Activated CD4-positive, alpha-beta T cell treated with anti-CD3 and anti-CD28 coated beads, Interleukin-2, amount 10 ng/mL, durations not matched to agents 24 days and 14 days (primary cell): ENCODE measurements around the gene CMSS1. TPM values are rescaled to one million over a fixed set of nuclear protein-coding genes. Genes with fewer than 3 reads are reported as not detected.
A peak's percentile ranks its signal among the peaks of the same experiment; 100 is the strongest.

ENCODE experiments used
- DNase-seq: peaks from one replicate; pipeline ENCODE4 v3.0.0; 2022
- H3K27ac Mint-ChIP-seq: one replicate; pipeline ENCODE4 v1.8.0; 2022; ENCODE audit warnings: mild to moderate bottlenecking, mixed read lengths
- H3K27me3 Mint-ChIP-seq: one replicate; pipeline ENCODE4 v1.8.0; 2022; ENCODE audit warnings: mixed read lengths
- H3K36me3 Mint-ChIP-seq: one replicate; pipeline ENCODE4 v1.8.0; 2022; ENCODE audit warnings: low read depth, mild to moderate bottlenecking, mixed read lengths
- H3K4me1 Mint-ChIP-seq: one replicate; pipeline ENCODE4 v1.8.0; 2021; ENCODE audit warnings: mixed read lengths
- H3K4me3 Mint-ChIP-seq: one replicate; pipeline ENCODE4 v1.8.0; 2022; ENCODE audit warnings: mild to moderate bottlenecking, moderate library complexity, mixed read lengths
- H3K9me3 Mint-ChIP-seq: one replicate; pipeline ENCODE4 v1.8.0; 2021; ENCODE audit warnings: mixed read lengths
- intact Hi-C: fragments of 100-400 bp; cut with micrococcal nuclease; formaldehyde crosslinking; loops from one replicate; pipeline ENCODE4 v1.15.1; 2023
- total RNA-seq: library from RNA; stranded (reverse); gene quantifications from 2 replicates; pipeline ENCODE4 v1.2.3, GENCODE V29; 2022

Gene CMSS1
- 117 and 126 TPM in 2 replicates for total RNA-seq

DNA sequence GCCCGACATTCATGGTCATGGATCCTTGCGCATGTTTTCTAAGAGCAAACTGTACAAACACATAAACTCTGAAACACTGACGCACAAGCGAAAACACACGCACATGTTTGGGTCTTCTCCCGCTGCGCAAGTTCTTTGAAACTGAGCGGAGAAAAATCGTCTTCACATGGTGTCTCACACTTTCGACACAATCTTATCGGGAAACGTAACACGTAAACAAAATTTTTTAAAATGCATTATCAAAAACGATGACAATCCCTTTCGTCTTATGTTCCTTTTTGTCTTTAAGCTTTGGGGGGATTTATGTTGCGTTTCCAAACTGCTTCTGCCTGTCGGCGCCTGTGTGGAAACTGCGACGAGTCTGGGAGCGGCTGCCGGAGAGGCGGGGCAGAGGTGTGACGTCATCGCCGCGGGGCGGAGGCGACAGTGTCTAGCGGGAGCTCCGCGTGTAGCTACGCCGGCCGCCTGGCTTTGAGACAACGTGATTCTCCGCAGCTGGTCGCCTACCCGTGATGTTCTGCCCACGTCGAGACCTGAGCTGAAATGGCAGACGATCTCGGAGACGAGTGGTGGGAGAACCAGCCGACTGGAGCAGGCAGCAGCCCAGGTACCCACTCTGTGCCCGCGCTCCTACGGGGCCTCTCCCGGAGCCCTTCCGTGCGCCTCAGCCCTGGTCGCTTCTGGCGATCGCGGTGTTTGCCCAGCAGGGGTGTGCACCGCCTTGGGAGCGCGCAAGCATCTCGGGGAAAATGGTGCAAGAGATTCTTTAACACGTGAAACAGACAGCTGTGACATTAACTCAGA is at the start of gene CMSS1:
CMSS1 (plus strand) TSS at position 426 of the 804 bp plus-strand sequence.
- Mint-ChIP-seq H3K4me1 (peaks cover 31% of the 10 kb centered on the region), H3K27ac (peak within 1 kb of the TSS; percentile 99), H3K27me3 (peaks cover 2% of the 10 kb centered on the region), H3K36me3 (peaks cover 13% of the 10 kb centered on the region), H3K4me3 (peak within 1 kb of the TSS; percentile 100), H3K9me3 (no peaks in the 10 kb centered on the region)
- DNase-seq, result peak; percentile 99
- intact Hi-C loops, result loop anchor here (1.0 to 5.0 kb wide), 5 partner anchors 49 to 775 kb away; partner anchors contain the start of genes LNP1, TBC1D23 and TOMM70

DNA sequence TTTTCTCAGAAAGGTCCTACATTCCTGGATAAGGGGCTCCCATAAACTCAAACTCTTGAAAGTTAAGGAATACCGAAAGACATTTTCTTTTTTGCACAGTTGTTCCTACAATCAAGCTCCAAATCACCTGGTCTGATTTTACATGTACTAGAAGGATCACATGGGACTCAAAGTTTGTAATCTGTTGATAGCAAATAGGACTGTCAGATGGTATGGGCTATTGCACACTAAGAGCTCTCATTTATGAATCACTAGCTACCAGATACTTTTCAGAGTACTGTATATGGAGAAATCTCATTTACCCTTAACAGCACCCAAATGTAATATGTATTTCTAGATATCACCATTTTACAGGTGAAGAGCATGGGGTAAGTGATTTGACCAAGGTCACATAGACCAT is 49.5 kb upstream of the CMSS1 start:
- DNase-seq, result no peak
- Mint-ChIP-seq H3K4me1 (no peaks in the 10 kb centered on the region), H3K4me3 (no peak overlapping the region), H3K9me3 (no peaks in the 10 kb centered on the region), H3K27me3 (no peaks in the 10 kb centered on the region), H3K36me3 (no peaks in the 10 kb centered on the region), H3K27ac (no peak overlapping the region)
- intact Hi-C loops, result no loop called here

DNA sequence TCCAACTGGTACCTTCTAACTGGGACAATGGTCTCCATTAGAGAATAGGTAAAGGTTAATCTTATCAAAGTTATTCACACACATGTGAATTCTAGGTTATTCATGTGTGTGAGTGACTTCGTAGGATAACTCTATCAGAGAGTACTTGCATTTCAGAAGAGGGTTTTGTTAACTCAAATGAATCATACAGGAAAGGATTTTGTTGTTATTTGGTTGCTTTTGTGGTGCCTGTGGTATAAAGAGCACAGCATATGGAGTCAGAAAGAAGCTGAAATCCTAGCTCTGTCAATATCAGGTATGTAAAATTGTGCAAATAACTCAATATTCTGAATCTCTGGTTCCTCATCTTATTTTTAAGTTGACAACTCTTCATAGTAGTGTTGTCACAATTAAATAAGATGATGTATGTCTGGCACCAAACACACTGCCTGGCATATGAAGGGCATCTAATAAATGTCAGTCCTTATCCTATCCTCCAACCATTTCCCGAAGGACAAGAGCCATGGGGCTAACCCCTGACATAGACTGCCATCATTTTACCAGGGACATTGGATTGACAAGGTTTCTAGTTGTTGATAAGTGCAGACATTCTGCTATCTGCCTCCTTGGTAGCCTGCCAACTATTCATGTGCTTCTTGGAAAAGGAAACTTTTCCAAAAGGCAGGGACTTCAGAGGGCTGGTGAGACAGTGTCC is 48.7 kb upstream of the CMSS1 start:
- H3K27me3 Mint-ChIP-seq, result no peaks in the 10 kb centered on the region
- no peak overlapping the region for H3K27ac Mint-ChIP-seq
- intact Hi-C loops, result no loop called here
- no peak for DNase-seq
- no peaks in the 10 kb centered on the region for H3K36me3 Mint-ChIP-seq
- no peaks in the 10 kb centered on the region for H3K4me1 Mint-ChIP-seq
- no peaks in the 10 kb centered on the region for H3K9me3 Mint-ChIP-seq
- no peak overlapping the region for H3K4me3 Mint-ChIP-seq

DNA sequence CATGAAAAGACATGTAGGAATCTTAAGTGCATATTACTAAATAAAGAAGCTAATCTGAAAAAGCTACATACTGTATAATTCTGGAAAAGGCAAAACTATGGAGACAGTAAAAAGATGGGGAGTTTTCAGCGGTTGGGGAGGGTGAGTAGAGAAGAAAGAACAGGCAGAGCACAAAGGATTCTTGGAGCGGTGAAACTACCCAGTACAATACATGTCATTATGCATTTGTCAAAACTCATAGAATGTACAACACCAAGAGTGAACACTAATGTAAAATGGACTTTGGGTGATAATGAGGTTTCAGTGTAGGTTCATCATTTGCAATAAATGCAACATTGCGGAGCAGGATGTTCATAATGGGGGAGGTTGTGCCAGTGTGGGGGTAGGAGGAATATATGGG is 45.5 kb upstream of the CMSS1 start:
- H3K9me3 Mint-ChIP-seq, result no peaks in the 10 kb centered on the region
- intact Hi-C loops, result no loop called here
- H3K4me1 Mint-ChIP-seq, result no peaks in the 10 kb centered on the region
- DNase-seq, result no peak
- H3K36me3 Mint-ChIP-seq, result no peaks in the 10 kb centered on the region
- no peak overlapping the region for H3K4me3 Mint-ChIP-seq
- no peak overlapping the region for H3K27ac Mint-ChIP-seq
- no peaks in the 10 kb centered on the region for H3K27me3 Mint-ChIP-seq

DNA sequence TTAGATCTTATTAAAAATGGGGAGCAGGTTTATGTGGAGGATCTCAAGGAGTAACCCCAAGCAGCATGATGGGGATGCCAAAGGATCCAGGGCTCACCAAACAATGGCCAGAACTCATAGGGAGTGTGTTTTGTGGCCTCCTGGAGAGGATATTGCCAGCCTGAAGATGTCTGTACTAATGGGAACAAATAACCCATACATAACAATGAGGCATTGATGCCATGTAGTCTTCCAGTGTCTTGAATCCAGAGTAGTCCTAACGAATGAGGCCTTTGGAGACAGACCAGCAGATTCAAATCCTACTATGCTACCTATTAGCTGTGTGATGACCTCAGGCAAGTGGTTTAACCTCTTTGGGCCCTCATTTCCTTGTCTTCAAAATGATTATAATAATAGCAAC is 45.0 kb upstream of the CMSS1 start:
- Mint-ChIP-seq H3K4me1 (no peaks in the 10 kb centered on the region), H3K27me3 (peaks cover under 1% of the 10 kb centered on the region), H3K27ac (no peak overlapping the region), H3K4me3 (no peak overlapping the region), H3K9me3 (no peaks in the 10 kb centered on the region), H3K36me3 (no peaks in the 10 kb centered on the region)
- intact Hi-C loops, result no loop called here
- DNase-seq, result no peak

DNA sequence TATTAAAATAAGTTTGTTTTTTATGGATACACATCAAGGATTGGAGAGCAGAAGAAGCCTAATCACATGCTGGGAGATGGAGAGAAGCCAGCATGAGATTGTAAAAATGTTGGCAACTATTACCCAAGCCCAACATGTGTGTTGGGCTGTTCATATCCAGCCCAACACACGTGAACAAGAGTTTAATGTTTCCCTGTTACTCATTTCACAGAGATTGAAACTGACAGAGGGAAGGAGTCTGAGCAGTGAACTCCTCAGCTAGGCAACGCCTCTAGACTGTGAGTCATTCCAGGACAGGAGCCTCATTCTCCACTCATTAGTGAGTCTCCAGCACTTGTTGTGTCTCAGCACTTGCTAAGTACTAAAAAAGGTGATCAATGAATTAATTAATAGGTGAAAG is 43.2 kb upstream of the CMSS1 start:
- intact Hi-C loops, result no loop called here
- no peak overlapping the region for H3K4me3 Mint-ChIP-seq
- H3K4me1 Mint-ChIP-seq, result no peaks in the 10 kb centered on the region
- H3K27ac Mint-ChIP-seq, result no peak overlapping the region
- H3K27me3 Mint-ChIP-seq, result peaks cover 5% of the 10 kb centered on the region
- no peak for DNase-seq
- H3K9me3 Mint-ChIP-seq, result no peaks in the 10 kb centered on the region
- H3K36me3 Mint-ChIP-seq, result no peaks in the 10 kb centered on the region

DNA sequence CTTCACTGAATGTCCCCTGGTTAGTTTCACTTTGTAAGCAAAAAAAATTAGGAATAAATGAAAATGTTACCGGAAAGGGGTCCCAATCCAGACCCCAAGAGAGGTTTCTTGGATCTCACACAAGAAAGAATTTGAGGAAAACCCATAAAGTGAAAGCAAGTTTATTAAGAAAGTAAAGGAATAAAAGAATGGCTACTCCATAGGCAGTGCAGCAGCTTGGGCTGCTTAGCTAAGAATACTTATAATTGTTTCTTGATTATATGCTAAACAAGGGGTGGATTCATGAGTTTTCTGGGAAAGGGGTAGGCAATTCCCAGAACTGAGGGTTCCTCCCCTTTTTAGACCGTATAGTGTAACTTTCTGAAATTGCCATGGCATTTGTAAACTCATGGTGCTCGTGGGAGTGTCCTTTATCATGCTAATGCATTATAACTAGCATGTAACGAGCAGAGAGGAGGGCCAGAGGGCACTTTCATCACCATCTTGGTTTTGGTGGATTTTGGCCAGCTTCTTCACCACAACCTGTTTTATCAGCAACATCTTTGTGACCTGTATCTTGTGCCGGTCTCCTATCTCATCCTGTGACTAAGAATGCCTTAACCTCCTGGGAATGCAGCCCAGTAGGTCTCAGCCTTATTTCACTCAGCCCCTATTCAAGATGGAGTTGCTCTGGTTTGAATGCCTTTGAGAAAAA is 41.0 kb upstream of the CMSS1 start:
- peaks cover 16% of the 10 kb centered on the region for H3K27me3 Mint-ChIP-seq
- H3K4me1 Mint-ChIP-seq, result no peaks in the 10 kb centered on the region
- no peaks in the 10 kb centered on the region for H3K36me3 Mint-ChIP-seq
- intact Hi-C loops, result no loop called here
- no peak overlapping the region for H3K4me3 Mint-ChIP-seq
- H3K9me3 Mint-ChIP-seq, result no peaks in the 10 kb centered on the region
- DNase-seq, result no peak
- H3K27ac Mint-ChIP-seq, result no peak overlapping the region

DNA sequence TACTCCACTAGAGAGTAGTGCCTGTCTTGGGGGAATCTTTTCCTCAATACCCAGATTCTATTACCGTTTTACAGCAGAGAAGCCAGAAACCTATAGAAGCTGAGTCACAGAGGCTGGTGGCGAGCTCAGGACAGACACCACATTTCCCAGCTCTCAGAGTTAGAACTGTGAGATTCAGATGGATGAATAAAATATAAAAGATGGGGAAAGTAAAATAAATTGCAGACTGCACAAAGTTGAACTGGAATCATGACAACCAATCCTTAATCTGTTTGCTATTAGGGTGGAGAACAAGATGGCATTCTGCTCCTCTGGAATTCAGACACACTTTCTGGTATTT is 40.5 kb upstream of the CMSS1 start:
- no peak overlapping the region for H3K27ac Mint-ChIP-seq
- no peak overlapping the region for H3K4me3 Mint-ChIP-seq
- no peaks in the 10 kb centered on the region for H3K9me3 Mint-ChIP-seq
- no peaks in the 10 kb centered on the region for H3K4me1 Mint-ChIP-seq
- no peaks in the 10 kb centered on the region for H3K36me3 Mint-ChIP-seq
- intact Hi-C loops, result no loop called here
- peaks cover 16% of the 10 kb centered on the region for H3K27me3 Mint-ChIP-seq
- DNase-seq, result no peak

DNA sequence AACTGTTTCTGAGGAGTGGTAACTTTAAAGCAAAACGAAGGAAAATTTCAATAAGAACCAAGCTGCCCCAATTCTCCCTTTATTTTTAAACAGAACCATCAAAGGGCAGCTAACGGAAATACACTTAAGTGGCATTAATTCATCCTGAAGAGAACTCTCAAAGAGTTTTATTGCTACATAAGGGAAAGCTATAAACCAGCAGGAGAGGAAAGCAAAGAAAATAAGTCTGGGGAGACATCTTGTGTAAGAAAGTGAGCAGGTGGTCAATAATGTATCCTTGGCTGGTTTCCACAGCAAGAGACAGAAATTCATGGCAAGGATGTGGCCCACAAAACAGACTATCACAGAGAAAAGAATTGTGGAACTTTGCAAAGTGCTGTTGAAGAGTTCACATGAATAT is 40.0 kb upstream of the CMSS1 start:
- peaks cover 16% of the 10 kb centered on the region for H3K27me3 Mint-ChIP-seq
- no peaks in the 10 kb centered on the region for H3K4me1 Mint-ChIP-seq
- intact Hi-C loops, result no loop called here
- no peak overlapping the region for H3K4me3 Mint-ChIP-seq
- no peaks in the 10 kb centered on the region for H3K9me3 Mint-ChIP-seq
- H3K27ac Mint-ChIP-seq, result no peak overlapping the region
- no peak for DNase-seq
- no peaks in the 10 kb centered on the region for H3K36me3 Mint-ChIP-seq

DNA sequence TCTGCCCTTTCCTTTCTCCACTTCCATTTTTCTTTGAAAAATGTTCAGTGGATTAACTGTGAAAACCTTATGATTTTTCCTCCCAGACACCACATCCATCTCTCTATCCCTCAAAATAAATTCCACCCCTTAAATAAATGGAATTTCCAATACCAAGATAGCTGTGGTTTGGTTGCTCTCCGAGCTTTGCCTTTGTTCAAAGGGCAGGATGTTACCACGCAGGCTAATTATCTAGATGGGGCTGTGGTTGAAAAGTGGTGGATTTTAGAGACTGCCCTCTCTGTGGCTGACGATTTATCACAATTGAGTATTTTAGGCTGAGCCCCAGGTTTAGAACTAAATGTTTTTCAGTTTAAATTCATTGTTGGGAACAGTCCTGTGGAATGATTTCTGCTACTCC is 36.9 kb upstream of the CMSS1 start:
- Mint-ChIP-seq H3K36me3 (no peaks in the 10 kb centered on the region), H3K4me1 (no peaks in the 10 kb centered on the region), H3K4me3 (no peak overlapping the region), H3K27ac (no peak overlapping the region), H3K9me3 (no peaks in the 10 kb centered on the region), H3K27me3 (peaks cover 20% of the 10 kb centered on the region)
- DNase-seq, result no peak
- intact Hi-C loops, result no loop called here

DNA sequence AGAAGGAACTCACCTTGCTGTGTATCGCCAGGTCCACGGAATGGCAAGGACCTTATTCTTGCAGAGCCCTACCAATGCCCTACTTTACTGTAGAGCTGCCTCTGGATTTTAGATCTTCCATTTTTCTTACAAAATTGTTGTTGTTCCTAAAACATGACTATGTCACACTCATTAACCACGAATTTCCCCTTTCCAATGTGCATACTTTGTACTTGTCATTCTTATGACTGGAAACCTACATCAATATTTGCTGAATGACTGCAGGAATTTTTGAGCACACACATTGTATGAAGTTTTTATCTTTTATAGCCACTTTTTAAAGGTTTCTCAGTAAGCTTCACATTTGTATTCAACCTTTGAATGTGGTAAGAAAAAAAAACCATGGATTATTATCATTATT is 35.9 kb upstream of the CMSS1 start:
- Mint-ChIP-seq H3K27ac (no peak overlapping the region), H3K4me1 (no peaks in the 10 kb centered on the region), H3K36me3 (no peaks in the 10 kb centered on the region), H3K9me3 (no peaks in the 10 kb centered on the region), H3K27me3 (peaks cover 25% of the 10 kb centered on the region), H3K4me3 (no peak overlapping the region)
- intact Hi-C loops, result no loop called here
- no peak for DNase-seq

DNA sequence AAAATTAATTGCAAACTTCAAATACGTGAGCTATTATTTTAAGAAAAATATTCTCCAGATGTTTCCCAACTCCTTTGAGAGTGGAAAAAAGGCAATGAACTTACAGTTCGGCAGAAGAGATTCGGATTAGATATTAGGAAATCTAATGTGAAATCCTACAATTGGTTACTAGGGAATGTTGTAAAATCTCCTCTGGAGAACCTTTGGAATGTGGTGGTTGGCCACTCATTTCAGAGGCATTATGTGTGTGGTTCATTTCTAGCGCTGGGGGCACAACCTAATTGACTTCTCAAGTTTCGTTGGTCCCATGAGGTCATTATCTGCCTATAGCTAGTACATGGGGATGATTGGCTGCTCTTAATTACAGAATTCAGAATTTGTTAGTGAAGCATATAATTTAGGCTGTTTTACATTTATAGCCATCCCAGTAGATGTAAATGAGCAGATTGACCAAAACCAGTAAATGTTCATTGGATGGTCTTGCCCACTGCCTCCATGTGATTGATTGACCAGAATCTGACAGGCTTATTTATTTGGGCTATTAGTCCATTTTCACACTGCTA is 34.6 kb upstream of the CMSS1 start:
- Mint-ChIP-seq H3K27ac (no peak overlapping the region), H3K27me3 (peaks cover 31% of the 10 kb centered on the region), H3K36me3 (no peaks in the 10 kb centered on the region), H3K4me3 (no peak overlapping the region), H3K4me1 (no peaks in the 10 kb centered on the region), H3K9me3 (no peaks in the 10 kb centered on the region)
- intact Hi-C loops, result no loop called here
- no peak for DNase-seq

DNA sequence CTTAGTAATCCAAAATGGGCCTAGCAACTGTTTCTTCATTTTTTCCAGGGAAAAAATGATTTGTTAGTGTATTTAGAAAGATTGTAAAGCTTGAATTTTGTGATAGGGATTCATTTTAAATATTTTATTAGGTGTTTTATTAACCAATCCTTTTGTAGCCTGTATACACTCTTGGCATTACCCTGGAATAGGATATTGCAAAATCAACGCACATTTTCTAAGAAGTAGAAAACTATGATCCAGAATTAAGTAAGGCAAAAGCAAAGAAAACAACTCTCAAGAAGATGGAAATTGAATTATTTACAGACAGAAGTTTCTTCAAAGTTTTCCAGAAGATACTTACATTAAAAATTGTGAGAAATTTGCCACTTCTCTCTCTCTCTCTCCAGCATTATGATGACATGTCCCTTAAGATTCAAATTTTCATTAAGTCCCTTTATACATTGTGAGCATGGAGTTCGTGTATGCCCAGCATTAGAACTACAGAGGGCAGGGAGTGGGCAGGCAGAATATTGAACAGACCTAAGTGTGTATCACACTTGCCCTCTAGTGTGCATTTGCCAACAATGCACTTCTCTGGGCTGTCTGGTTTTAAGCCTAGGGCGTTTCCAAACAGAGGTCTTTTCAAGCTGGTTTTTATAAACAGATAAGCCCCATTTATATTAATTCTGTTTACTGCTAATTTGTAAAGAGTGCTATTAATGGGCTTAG is 28.5 kb upstream of the CMSS1 start:
- Mint-ChIP-seq H3K27me3 (peaks cover 33% of the 10 kb centered on the region), H3K27ac (no peak overlapping the region), H3K4me1 (no peaks in the 10 kb centered on the region), H3K36me3 (no peaks in the 10 kb centered on the region), H3K4me3 (no peak overlapping the region), H3K9me3 (no peaks in the 10 kb centered on the region)
- no peak for DNase-seq
- intact Hi-C loops, result no loop called here
